ENCODE data around the gene ZNF559. TPM values are rescaled to one million over a fixed set of nuclear protein-coding genes. Genes with fewer than 3 reads are reported as not detected.

ZNF559 gene
- total RNA-seq, 1 donor from 2014 or later = 42.8 TPM

DNA sequence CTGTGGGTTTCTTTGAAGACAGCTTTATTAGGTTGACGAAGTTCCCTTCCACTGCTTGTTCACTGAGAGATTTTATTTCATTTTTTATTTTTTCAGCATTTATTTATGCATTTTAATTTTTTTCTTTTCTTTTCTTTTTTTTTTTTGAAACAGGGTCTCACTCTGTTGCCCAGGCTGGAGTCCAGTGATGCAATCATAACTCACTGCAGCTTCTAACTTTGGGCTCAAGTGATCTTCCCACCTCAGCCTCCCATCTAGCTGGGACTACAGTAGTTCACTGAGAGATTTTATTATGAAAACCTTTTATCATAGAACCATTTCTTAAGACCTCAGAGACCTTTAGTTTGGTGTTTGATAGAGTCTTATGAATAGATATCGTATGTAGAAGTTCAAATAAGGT, 28.5 kb downstream of the ZNF559 start:
- FAIRE-seq (no peak), DNase-seq (ENCODE audit: low spot score in 2 of 2) (no peak)

- DNase-seq (ENCODE audit: low spot score in 2 of 2) = no peak
- no peak for FAIRE-seq
These were observed 29.0 kb downstream of the ZNF559 start for GRCh38 chr19:9353011-9353410.

DNA sequence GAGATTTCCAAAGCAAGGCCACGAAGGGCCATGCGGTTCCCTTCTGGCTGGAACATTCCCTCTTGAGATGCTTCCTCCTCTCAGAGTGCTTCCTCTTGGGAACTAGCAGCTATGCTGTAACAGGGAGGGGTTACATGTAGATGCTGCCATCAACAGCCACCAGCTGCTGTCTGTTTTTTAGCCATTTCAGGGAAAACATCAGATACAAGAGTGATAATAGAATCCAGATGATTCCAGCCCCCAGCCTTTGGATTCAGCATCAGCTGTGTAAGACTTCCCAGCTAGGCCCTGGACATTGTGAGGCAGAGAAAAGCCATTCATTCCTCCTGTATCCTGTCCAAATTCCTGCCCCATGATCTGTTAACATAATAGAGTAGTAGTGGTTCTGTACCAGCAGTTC, 30.7 kb downstream of the ZNF559 start:
- DNase-seq (ENCODE audit: low spot score in 2 of 2) (no peak), FAIRE-seq (no peak)

- FAIRE-seq = no peak
- peak in 1 of 2 donors; percentile 18 for DNase-seq (ENCODE audit: low spot score in 2 of 2)
These were observed 38.9 kb downstream of the ZNF559 start, which contains the start of gene ZNF177 for GRCh38 chr19:9362905-9363304. Gene ZNF177 (plus strand): TSS chr19:9363013. CDS start chr19:9378312, 15,299 bp downstream.

DNA sequence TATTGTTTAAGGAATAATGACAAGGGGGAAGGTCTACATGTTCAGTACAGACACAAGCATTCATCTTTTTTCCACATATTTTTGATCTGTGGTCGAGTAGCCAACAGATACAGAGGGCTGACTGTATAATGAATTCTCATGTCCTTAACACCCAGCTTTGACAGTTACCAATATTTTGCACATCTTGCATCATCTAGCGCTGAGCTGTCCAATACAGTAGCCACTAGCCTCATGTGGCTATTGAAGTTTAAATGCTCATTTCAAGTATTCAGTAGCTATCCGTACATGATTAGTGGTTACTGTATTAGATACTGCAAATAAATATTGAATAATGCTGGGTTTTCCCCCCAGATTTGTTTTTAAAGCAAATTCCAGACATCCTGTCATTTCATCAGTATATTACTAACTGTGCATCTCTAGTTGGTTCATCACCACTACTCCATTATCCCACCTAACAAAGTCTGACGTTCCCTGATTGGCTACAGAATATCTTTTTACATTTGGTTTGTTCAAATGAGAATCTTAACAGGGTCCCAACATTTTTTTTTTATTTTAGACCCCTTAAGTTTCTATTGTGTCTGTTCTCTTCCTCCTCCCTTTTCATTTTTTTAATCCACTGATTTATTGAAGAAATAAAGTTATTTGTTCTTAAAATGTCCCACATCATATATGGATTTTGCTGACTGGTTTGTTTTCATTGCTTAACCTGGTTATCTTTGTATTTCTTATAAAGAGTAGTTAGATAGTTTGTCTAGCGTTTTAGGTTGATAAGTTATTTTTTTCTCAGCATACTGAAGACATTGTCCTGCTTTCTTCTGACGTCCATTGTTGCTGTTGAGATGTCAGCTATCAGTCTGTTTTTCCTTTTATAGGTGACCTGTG, 47.0 kb downstream of the ZNF559 start:
- DNase-seq (ENCODE audit: low spot score in 2 of 2) = no peak
- no peak for FAIRE-seq

GRCh38 chr19:9381361-9381785, 57.4 kb downstream of the ZNF559 start:
- DNase-seq (ENCODE audit: low spot score in 2 of 2) (no peak), FAIRE-seq (no peak)

Other genes starting within 250 kb of the ZNF559 start
- gene OR1M1, start 237.1 kb upstream of the ZNF559 start, total RNA-seq = not detected
- not detected for gene OR7G2, start 216.7 kb upstream of the ZNF559 start, total RNA-seq
- gene OR7G1, start 208.4 kb upstream of the ZNF559 start, total RNA-seq = not detected
- gene OR7G3, start 197.2 kb upstream of the ZNF559 start, total RNA-seq = not detected
- gene ZNF317, start 183.8 kb upstream of the ZNF559 start, total RNA-seq = 17.1 TPM
- not detected for gene OR7D2, start 145.2 kb upstream of the ZNF559 start, total RNA-seq
- not detected for gene OR7D4, start 104.6 kb upstream of the ZNF559 start, total RNA-seq
- not detected for gene OR7E24, start 73.2 kb upstream of the ZNF559 start, total RNA-seq
- 25.3 TPM for gene ZNF699, start 14.3 kb upstream of the ZNF559 start, total RNA-seq
- 8.2 TPM for gene ZNF177, start 38.8 kb downstream of the ZNF559 start, total RNA-seq
- gene ZNF266, start 111.4 kb downstream of the ZNF559 start, total RNA-seq = 14.3 TPM
- 0.41 TPM for gene ZNF560, start 174.4 kb downstream of the ZNF559 start, total RNA-seq
- 19.6 TPM for gene ZNF426, start 214.5 kb downstream of the ZNF559 start, total RNA-seq